HepG2 (cell line): Measurements from ENCODE around the gene SEMA3B. TPM values are rescaled to one million over a fixed set of nuclear protein-coding genes. Genes with fewer than 3 reads are reported as not detected.

ENCODE experiments used
- BRCA1 ChIP-seq: sonication (generic); formaldehyde crosslinking; IDR thresholded peaks from 2 replicates; pipeline ENCODE4 v1.4.0; 2020; ENCODE audit warnings: missing genetic modification reagents
- CCDC6 ChIP-seq: sonication (generic); formaldehyde crosslinking; IDR thresholded peaks from 2 replicates; pipeline ENCODE4 v1.8.1; 2022; ENCODE audit warnings: mild to moderate bottlenecking, missing genetic modification reagents, moderate library complexity
- CREB1 ChIP-seq, 2 experiments: fragments of 450-650 bp in 1 of 2; IDR thresholded peaks; 2 replicates each; pipeline ENCODE4 v1.6.1; 2016 to 2017; ENCODE audit warnings: control low read depth in 1 of 2, mild to moderate bottlenecking in 1 of 2, missing compliant biosample characterization in 1 of 2, missing genetic modification characterization in 1 of 2
- DR1 ChIP-seq: sonication (generic); formaldehyde crosslinking; IDR thresholded peaks from 2 replicates; pipeline ENCODE4 v1.8.0; 2021; ENCODE audit warnings: mild to moderate bottlenecking, missing genetic modification reagents, inconsistent platforms
- NONO ChIP-seq, 2 experiments: fragments of 450-650 bp in 1 of 2; sonication (generic) in 1 of 2; formaldehyde crosslinking in 1 of 2; IDR thresholded peaks in 1 of 2; conservative IDR thresholded peaks in 1 of 2; 2 replicates each; pipeline versions ENCODE4 v1.6.1 to v1.8.0; 2017 to 2022; ENCODE audit warnings: mild to moderate bottlenecking in 1 of 2, missing genetic modification reagents in 1 of 2, moderate library complexity in 1 of 2
- NR2F2 ChIP-seq: IDR thresholded peaks from 2 replicates; pipeline ENCODE4 v1.6.1; 2012; ENCODE audit warnings: low read depth, inconsistent platforms, borderline replicate concordance
- RBM22 ChIP-seq: fragments of 200-400 bp; formaldehyde crosslinking; optimal IDR thresholded peaks from 2 replicates; pipeline ENCODE3; 2017; ENCODE audit warnings: mild to moderate bottlenecking, low read length, moderate library complexity
- RELA ChIP-seq: sonication (generic); formaldehyde crosslinking; IDR thresholded peaks from 2 replicates; pipeline ENCODE4 v1.4.0; 2020; ENCODE audit warnings: missing genetic modification reagents
- SIN3B ChIP-seq: fragments of 150-350 bp; IDR thresholded peaks from 2 replicates; pipeline ENCODE4 v1.6.1; 2014; ENCODE audit warnings: low read length
- SIX1 ChIP-seq: sonication (generic); formaldehyde crosslinking; IDR thresholded peaks from 2 replicates; pipeline ENCODE4 v1.4.0; 2020; ENCODE audit warnings: missing genetic modification reagents, borderline replicate concordance
- SNAPC2 ChIP-seq: sonication (generic); formaldehyde crosslinking; IDR thresholded peaks from 2 replicates; pipeline ENCODE4 v1.8.1; 2022; ENCODE audit warnings: mild to moderate bottlenecking, missing genetic modification reagents
- SNRNP70 ChIP-seq: fragments of 200-400 bp; formaldehyde crosslinking; IDR thresholded peaks from 2 replicates; pipeline ENCODE4 v1.6.1; 2017; ENCODE audit warnings: mild to moderate bottlenecking, low read depth, low read length, moderate library complexity
- SOX5 ChIP-seq: IDR thresholded peaks from 2 replicates; pipeline ENCODE4 v1.6.1; 2016; ENCODE audit warnings: borderline replicate concordance
- SOX6 ChIP-seq, 2 experiments: fragments of 450-650 bp in 1 of 2; sonication (generic) in 1 of 2; formaldehyde crosslinking in 1 of 2; IDR thresholded peaks; 2 replicates each; pipeline versions ENCODE4 v1.4.0 to v1.6.1; 2017 to 2020; ENCODE audit warnings: antibody characterized with exemption in 1 of 2, mild to moderate bottlenecking in 1 of 2, missing genetic modification reagents in 1 of 2
- TCF7L2 ChIP-seq: IDR thresholded peaks from 2 replicates; pipeline ENCODE4 v1.6.1; 2011; ENCODE audit warnings: mild to moderate bottlenecking, low read depth, low read length, moderate library complexity
- U2AF2 ChIP-seq: fragments of 200-400 bp; formaldehyde crosslinking; IDR thresholded peaks from 2 replicates; pipeline ENCODE4 v1.6.1; 2017; ENCODE audit warnings: low read depth, mild to moderate bottlenecking, low read length
- ZBTB1 ChIP-seq: sonication (generic); formaldehyde crosslinking; IDR thresholded peaks from 2 replicates; pipeline ENCODE4 v1.4.0; 2020; ENCODE audit warnings: missing genetic modification reagents, borderline replicate concordance
- ZNF10 ChIP-seq: sonication (generic); formaldehyde crosslinking; IDR thresholded peaks from 2 replicates; pipeline ENCODE4 v1.4.0; 2020; ENCODE audit warnings: mild to moderate bottlenecking, low read depth, missing genetic modification reagents, borderline replicate concordance
- ZNF101 ChIP-seq: sonication (generic); formaldehyde crosslinking; IDR thresholded peaks from 2 replicates; pipeline ENCODE4 v1.4.0; 2020; ENCODE audit warnings: mild to moderate bottlenecking, low read depth, missing genetic modification reagents, borderline replicate concordance
- ZNF235 ChIP-seq: sonication (generic); formaldehyde crosslinking; IDR thresholded peaks from 2 replicates; pipeline ENCODE4 v1.8.1; 2023; ENCODE audit warnings: mild to moderate bottlenecking, missing genetic modification reagents, borderline replicate concordance
- ZNF550 ChIP-seq: sonication (generic); formaldehyde crosslinking; IDR thresholded peaks from 2 replicates; pipeline ENCODE4 v1.4.0; 2020; ENCODE audit warnings: mild to moderate bottlenecking, missing genetic modification reagents, borderline replicate concordance
- ZNF780A ChIP-seq: sonication (generic); formaldehyde crosslinking; IDR thresholded peaks from 2 replicates; pipeline ENCODE4 v1.8.0; 2022; ENCODE audit warnings: mild to moderate bottlenecking, missing genetic modification reagents, moderate library complexity
- ZNF878 ChIP-seq: sonication (generic); formaldehyde crosslinking; IDR thresholded peaks from 2 replicates; pipeline ENCODE4 v1.8.1; 2023; ENCODE audit warnings: mild to moderate bottlenecking, missing genetic modification reagents, moderate library complexity
- polyA plus RNA-seq, 8 experiments: library from polyadenylated mRNA; depleted of rRNA in 3 of 8; stranded (reverse) in 7 of 8; unstranded in 1 of 8; fragments of >200 nt; fragmentation: Illumina TruSeq in 4 of 8; extraction: Trizol in 4 of 8; gene quantifications; 2 replicates each; pipeline versions ENCODE4 v1.2.1 to v1.2.3, GENCODE V29; 2011 to 2016; ENCODE audit warnings: low read depth in 4 of 8, missing spikeins in 1 of 8, mixed read lengths in 1 of 8; ENCODE audit not compliant: insufficient read depth in 1 of 8
- total RNA-seq, 5 experiments: library from RNA; depleted of rRNA; stranded (reverse); fragments of >200 nt; fragmentation: Illumina TruSeq; extraction: Trizol; gene quantifications; 2 replicates each; pipeline ENCODE4 v1.2.3, GENCODE V29; 2016; ENCODE audit warnings: low read depth in 1 of 5
- TF ChIP-seq, protein P1 (sequence below): IDR thresholded peaks from 2 replicates; pipeline ENCODE4 v1.6.1; 2016
- TF ChIP-seq, protein P2 (sequence below): sonication (generic); formaldehyde crosslinking; IDR thresholded peaks from 2 replicates; pipeline ENCODE4 v1.5.0; 2020; ENCODE audit warnings: missing genetic modification reagents
- TF ChIP-seq, protein P3 (sequence below): sonication (generic); formaldehyde crosslinking; IDR thresholded peaks from 2 replicates; pipeline ENCODE4 v1.5.1; 2020; ENCODE audit warnings: missing genetic modification reagents, mild to moderate bottlenecking, borderline replicate concordance

Gene SEMA3B
- total and polyA plus RNA-seq, 2 of the 13 experiments (the other 11 are each of a cell fraction or from before 2014, with no cell fraction given), result 93.2 to 158 TPM

DNA sequence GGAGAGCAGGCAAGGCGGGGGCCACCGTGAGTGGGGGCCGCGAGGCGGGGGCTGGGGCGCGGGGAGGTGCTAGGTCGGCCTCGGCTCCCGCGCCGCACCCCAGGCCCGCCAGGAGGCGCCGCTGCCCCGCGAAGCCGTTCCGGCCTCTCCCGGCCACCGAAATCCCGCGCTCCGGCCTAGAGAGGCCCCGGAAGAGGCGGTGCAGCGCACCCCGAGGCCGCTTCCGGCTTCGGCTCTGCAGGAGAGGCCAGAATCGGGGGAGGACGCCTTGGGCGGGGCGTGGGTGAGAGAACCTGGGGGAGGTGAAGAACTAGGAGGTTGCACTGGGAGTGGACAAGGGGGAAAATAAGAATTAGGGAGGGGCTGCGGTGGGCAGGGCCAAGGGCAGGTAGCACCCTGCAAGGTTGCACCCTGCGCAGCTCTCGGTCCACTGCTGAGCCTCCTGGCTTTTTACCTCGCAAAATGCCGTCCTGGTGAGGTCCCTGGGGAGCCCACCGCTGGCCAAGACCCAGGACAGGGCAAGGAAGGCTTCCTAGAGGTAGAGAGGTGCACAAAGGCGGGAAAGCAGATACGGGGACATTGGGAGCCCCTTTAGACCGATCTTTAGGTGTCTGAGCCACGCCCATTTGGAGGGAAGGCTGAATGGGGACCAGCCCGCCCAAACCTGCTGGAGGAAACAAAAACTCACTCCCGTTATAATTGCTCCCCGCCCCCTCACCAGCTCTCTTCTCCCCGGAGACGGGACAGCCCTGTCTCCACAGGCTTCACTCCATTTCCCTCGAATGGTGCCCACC, 41.4 kb upstream of the SEMA3B start (continued):
- TF ChIP-seq SNRNP70, result no peak
- TF ChIP-seq CCDC6, result peak; percentile 83; the same call in 1 of the 2 replicates
- no peak for TF ChIP-seq CREB1 (IDR thresholded peaks at IDR 0.05)
- TF ChIP-seq CREB1 (CRISPR knock-in tag; IDR thresholded peaks at IDR 0.05), result no peak
- TF ChIP-seq NR2F2, result no peak
- TF ChIP-seq, protein P1, sequence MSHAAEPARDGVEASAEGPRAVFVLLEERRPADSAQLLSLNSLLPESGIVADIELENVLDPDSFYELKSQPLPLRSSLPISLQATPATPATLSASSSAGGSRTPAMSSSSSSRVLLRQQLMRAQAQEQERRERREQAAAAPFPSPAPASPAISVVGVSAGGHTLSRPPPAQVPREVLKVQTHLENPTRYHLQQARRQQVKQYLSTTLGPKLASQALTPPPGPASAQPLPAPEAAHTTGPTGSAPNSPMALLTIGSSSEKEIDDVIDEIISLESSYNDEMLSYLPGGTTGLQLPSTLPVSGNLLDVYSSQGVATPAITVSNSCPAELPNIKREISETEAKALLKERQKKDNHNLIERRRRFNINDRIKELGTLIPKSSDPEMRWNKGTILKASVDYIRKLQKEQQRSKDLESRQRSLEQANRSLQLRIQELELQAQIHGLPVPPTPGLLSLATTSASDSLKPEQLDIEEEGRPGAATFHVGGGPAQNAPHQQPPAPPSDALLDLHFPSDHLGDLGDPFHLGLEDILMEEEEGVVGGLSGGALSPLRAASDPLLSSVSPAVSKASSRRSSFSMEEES (CRISPR knock-in tag), result peak; percentile 55; the same call in 1 of the 2 replicates
- TF ChIP-seq, protein P2, sequence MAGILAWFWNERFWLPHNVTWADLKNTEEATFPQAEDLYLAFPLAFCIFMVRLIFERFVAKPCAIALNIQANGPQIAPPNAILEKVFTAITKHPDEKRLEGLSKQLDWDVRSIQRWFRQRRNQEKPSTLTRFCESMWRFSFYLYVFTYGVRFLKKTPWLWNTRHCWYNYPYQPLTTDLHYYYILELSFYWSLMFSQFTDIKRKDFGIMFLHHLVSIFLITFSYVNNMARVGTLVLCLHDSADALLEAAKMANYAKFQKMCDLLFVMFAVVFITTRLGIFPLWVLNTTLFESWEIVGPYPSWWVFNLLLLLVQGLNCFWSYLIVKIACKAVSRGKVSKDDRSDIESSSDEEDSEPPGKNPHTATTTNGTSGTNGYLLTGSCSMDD (CRISPR knock-in tag), result no peak
- TF ChIP-seq ZNF101, result no peak
- no peak for TF ChIP-seq RELA (CRISPR knock-in tag)
- TF ChIP-seq ZBTB1 (CRISPR knock-in tag), result no peak
- TF ChIP-seq NONO (IDR thresholded peaks at IDR 0.05), result no peak
- TF ChIP-seq NONO (CRISPR knock-in tag; conservative IDR thresholded peaks at IDR 0.05), result peak; percentile 86
- TF ChIP-seq ZNF878 (CRISPR knock-in tag), result peak; percentile 84; the same call in 1 of the 2 replicates
- no peak; the same call in 1 of the 2 replicates for TF ChIP-seq ZNF235 (CRISPR knock-in tag)
- no peak for TF ChIP-seq TCF7L2
- TF ChIP-seq ZNF780A (CRISPR knock-in tag), result no peak
- TF ChIP-seq BRCA1 (CRISPR knock-in tag), result no peak
- no peak for TF ChIP-seq ZNF10 (CRISPR knock-in tag)
- 0 out of 2 replicates have a peak, but pooled peaks have one; percentile 12 for TF ChIP-seq SIX1
- TF ChIP-seq RBM22, result no peak
- TF ChIP-seq DR1 (CRISPR knock-in tag), result no peak; the same call in 1 of the 2 replicates
- no peak for TF ChIP-seq SIN3B
- TF ChIP-seq, protein P3, sequence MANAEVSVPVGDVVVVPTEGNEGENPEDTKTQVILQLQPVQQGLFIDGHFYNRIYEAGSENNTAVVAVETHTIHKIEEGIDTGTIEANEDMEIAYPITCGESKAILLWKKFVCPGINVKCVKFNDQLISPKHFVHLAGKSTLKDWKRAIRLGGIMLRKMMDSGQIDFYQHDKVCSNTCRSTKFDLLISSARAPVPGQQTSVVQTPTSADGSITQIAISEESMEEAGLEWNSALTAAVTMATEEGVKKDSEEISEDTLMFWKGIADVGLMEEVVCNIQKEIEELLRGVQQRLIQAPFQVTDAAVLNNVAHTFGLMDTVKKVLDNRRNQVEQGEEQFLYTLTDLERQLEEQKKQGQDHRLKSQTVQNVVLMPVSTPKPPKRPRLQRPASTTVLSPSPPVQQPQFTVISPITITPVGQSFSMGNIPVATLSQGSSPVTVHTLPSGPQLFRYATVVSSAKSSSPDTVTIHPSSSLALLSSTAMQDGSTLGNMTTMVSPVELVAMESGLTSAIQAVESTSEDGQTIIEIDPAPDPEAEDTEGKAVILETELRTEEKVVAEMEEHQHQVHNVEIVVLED (CRISPR knock-in tag), result peak; percentile 70; the same call in 1 of the 2 replicates
- TF ChIP-seq SOX5 (CRISPR knock-in tag), result peak; percentile 62; the same call in 1 of the 2 replicates
- no peak for TF ChIP-seq ZNF550 (CRISPR knock-in tag)
- no peak for TF ChIP-seq SNAPC2 (CRISPR knock-in tag)
- no peak for TF ChIP-seq SOX6 (IDR thresholded peaks at IDR 0.05)
- peak; percentile 41; the same call in 1 of the 2 replicates for TF ChIP-seq SOX6 (CRISPR knock-in tag; IDR thresholded peaks at IDR 0.05)
- no peak for TF ChIP-seq U2AF2
